Muscle layer of duodenum (tissue), 2 donors: ENCODE measurements around the gene TCTN1.

Experiments used
- H3K27ac ChIP-seq: one replicate; pipeline ENCODE4 v1.7.0; 2013; ENCODE audit warnings: mild to moderate bottlenecking, low read length
- H3K27me3 ChIP-seq: one replicate; pipeline ENCODE4 v1.7.0; 2013; ENCODE audit warnings: low read depth, mild to moderate bottlenecking, control low read depth, low read length
- H3K36me3 ChIP-seq, 2 donors: one replicate each; pipeline ENCODE4 v1.7.0; 2013; ENCODE audit warnings: low read length in 2 of 2, control low read depth in 1 of 2, mild to moderate bottlenecking in 1 of 2; ENCODE audit not compliant: insufficient read depth in 2 of 2, control insufficient read depth in 1 of 2
- H3K4me1 ChIP-seq, 2 donors: one replicate each; pipeline ENCODE4 v1.7.0; 2013; ENCODE audit warnings: low read length in 2 of 2, mild to moderate bottlenecking in 2 of 2, control low read depth in 1 of 2, moderate library complexity in 1 of 2; ENCODE audit not compliant: insufficient read depth in 2 of 2, control insufficient read depth in 1 of 2
- H3K4me3 ChIP-seq, 2 donors: one replicate each; pipeline ENCODE4 v1.7.0; 2013; ENCODE audit warnings: low read length in 2 of 2, low read depth in 1 of 2, mild to moderate bottlenecking in 1 of 2
- H3K9me3 ChIP-seq, 2 donors: one replicate each; pipeline ENCODE4 v1.7.0; 2013; ENCODE audit warnings: low read length in 2 of 2, control low read depth in 1 of 2, mild to moderate bottlenecking in 1 of 2; ENCODE audit not compliant: control insufficient read depth in 1 of 2
- donor health status: healthy.

TCTN1 gene

DNA sequence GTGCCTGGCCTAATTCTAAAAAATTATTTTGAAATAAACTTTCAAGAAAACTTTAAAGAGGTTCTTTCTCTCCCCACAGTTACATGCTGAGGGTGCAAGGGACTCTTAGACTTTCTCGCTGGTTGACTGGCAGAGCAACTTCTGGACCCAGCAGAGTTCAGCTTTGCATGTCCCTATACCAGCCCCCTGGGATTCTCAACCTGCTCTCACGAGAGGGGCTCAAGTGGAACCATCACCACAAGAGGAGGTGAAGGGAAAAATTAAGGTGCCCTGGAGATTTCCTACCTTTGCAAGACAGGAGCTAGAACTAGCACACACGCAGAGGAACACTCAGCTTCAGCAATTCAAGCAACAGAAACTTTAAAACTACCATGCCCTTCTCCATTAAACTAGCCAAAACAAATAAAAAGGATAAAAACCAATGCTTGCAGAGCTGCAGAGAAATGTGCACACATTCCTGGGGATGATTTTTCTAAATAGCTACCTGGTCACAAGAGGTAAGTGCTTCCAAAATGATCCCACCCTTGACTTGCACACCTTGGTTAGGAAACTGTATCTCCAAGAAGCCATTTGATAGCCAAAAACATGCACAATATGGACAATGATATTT lies 72.5 kb downstream of the TCTN1 start:
- Histone ChIP-seq H3K9me3 (no peaks in the 10 kb centered on the region), H3K27ac (no peak overlapping the region), H3K27me3 (no peaks in the 10 kb centered on the region), H3K4me1 (peaks cover 8 to 19% of the 10 kb centered on the region in 2 donors), H3K36me3 (peaks cover 0 to 8% of the 10 kb centered on the region in 2 donors), H3K4me3 (no peak overlapping the region)

DNA sequence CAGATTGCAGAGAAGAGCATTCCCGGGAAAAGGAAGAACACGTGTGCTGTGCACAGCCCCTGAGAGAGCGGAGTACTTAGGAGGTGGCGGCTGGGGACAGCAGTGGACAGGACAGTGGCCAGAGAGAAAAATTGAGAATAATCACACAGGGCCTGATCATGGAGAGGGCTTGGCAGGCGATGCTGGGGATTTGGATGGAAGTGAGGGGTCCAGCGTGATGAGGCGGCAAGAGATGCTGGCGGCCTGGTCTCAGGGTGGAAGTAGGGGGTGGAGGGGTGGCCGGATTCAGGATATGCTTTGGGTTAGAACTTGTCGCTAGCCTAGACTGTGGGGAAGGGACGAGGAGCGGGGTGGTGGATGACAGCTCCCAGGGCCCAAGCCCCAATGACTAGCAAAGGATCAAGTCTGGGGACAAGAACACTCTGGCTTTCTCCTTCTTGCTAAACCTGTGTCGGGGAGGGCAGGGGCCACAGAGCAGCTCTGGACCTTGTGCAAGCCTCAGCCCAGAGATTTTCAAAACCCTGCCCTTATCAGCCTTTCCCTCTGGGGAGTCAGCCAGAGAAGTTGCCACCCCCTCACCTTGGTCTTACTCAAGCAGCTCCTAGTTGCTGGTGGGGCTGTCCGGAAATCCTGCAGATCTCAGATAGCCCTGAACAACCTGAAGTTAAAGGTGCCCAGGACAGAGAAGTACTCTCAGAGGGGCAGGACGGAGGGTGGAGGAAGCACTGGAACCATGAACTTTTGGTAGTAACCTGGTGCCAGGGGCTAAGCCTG lies 73.7 kb downstream of the TCTN1 start:
- H3K36me3 ChIP-seq = peaks cover 0 to 8% of the 10 kb centered on the region in 2 donors
- peaks cover 8 to 19% of the 10 kb centered on the region in 2 donors for H3K4me1 ChIP-seq
- H3K27me3 ChIP-seq = no peaks in the 10 kb centered on the region
- H3K9me3 ChIP-seq = no peaks in the 10 kb centered on the region
- no peak overlapping the region for H3K27ac ChIP-seq
- peak overlapping the region in 1 of 2 donors; percentile 83 for H3K4me3 ChIP-seq

DNA sequence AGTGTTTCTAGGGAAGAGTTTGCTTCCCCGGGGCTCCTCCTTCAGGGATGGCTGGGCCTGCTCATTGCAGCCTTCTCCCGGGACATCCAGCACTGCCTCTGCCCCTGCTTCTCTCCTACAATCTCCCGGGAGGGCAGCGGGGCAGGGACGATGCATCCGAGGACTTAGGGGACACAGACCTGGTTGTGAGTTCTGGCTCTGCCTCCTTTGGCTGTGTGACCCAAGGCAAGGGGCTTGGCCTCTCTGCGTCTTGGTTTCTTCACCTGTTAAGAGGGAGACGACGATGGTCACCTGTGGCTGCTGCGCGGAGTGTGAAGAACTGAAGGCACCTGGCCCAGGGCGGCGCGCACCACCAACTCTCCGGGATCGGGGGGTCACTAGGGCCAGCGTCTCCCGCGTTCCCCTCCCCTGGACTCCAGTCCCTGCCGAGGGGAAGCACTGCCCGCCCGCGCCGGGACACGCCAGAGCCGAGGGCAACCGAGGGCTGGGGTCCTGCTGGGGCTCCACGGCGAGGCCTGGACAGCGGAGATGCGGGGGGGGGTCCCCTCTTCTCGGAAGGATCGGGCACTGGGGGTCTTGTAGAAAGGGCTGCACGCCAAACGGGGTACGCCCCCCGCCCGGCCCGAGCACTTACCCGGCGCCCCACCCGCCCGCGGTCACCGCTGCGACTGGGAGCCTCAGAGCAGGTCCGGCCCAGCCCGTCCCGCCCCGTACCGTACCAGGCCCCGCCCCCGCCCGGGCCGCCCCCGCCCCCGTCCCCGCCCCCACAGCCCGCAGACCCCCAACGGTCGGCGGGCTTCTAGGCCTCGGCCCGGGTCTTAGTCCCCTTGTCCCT lies 74.7 kb downstream of the TCTN1 start, which contains the start of gene HVCN1:
Gene HVCN1 (minus strand): TSS at position 670 of the 835 bp plus-strand sequence. CDS start 5,870 bp downstream, outside the sequence.
- H3K27me3 ChIP-seq = no peaks in the 10 kb centered on the region
- no peaks in the 10 kb centered on the region for H3K9me3 ChIP-seq
- peaks cover 8 to 19% of the 10 kb centered on the region in 2 donors for H3K4me1 ChIP-seq
- no peak within 1 kb of the TSS for H3K27ac ChIP-seq
- peaks cover 0 to 4% of the 10 kb centered on the region in 2 donors for H3K36me3 ChIP-seq
- peak within 1 kb of the TSS; percentile 53 to 83 for H3K4me3 ChIP-seq

DNA sequence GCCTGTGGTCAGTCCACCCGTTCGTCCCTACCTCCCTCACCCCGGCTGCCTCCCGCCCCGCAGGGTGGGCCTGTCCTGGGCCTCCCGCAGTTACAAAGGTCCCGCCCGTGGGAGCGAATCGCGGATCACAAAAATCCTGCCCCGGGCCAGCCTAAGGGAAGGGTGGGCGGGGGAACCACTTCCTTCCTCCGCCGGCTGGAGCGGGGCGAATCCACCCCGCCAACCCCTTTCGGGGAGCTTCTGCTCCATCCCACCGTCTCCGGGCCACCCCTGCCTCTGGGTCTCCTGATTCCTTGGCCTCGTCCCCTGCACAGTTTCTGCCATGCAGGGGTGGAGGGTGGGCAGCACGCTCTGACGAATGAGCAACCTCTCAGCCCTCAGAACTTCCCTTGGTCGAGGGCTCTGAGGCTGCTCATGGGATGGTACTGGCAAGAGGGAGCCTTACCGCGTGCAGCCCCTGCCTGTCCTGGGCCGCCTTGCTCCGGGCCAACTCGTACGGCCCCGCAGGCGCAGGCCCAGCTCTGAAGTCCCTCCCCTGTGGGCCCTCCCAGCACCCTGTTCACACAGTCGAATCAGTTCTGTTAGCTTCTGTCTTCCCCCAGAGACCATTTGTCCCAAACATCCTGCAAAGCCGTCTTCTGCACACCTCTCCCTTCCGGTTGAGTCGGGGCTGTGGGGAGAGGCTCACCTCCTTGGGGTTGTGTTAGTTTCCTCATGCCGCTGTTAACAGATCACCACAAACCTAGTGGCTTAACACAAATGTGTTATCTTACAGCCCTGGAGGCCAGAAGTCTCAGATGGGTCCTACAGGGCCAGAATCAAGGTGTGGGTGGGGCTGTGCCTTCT lies 75.6 kb downstream of the TCTN1 start:
- Histone ChIP-seq H3K27me3 (no peaks in the 10 kb centered on the region), H3K36me3 (peaks cover 0 to 4% of the 10 kb centered on the region in 2 donors), H3K4me3 (peak overlapping the region; percentile 45 to 83), H3K27ac (no peak overlapping the region), H3K9me3 (no peaks in the 10 kb centered on the region), H3K4me1 (peaks cover 8 to 19% of the 10 kb centered on the region in 2 donors)

DNA sequence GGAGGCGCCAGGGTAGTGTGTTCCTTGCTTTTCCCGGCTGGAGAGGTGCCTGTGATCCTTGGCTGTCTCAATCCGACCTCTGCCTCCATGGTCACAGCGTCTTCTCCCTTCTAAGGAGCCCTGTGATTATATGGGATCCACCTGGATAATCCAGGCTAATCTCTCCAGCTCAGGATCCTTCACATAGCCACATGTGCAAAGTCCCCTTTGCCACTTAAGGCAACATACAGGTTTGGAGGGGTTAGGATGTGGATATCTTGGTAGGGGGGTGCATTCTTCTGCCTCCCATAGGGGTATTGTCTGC lies 76.2 kb downstream of the TCTN1 start:
- Histone ChIP-seq H3K36me3 (peaks cover 0 to under 1% of the 10 kb centered on the region in 2 donors), H3K4me1 (peaks cover 8 to 19% of the 10 kb centered on the region in 2 donors), H3K27me3 (no peaks in the 10 kb centered on the region), H3K27ac (no peak overlapping the region), H3K9me3 (no peaks in the 10 kb centered on the region), H3K4me3 (peak overlapping the region in 1 of 2 donors; percentile 83)

DNA sequence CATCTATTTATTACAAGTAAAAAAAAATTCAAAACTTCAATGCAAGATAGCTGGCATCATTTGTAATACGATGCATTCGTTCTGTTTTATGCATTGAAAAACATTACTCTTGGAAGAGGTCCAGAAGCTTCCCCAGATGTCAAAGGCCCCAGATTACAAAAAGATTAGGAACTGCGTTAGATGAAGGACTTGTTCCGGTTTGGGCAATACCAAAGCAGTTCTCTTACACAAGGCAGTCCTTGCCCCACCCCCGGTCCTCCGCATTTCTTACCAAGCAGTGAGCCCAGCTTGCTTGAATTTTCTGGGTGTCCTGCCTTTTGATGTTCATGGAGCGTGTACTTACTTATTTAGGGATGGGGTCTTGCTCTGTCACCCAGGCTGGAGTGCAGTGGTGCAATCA lies 79.8 kb downstream of the TCTN1 start:
- peaks cover 4 to 15% of the 10 kb centered on the region in 2 donors for H3K4me1 ChIP-seq
- peak overlapping the region; percentile 23 for H3K27ac ChIP-seq
- H3K27me3 ChIP-seq = no peaks in the 10 kb centered on the region

DNA sequence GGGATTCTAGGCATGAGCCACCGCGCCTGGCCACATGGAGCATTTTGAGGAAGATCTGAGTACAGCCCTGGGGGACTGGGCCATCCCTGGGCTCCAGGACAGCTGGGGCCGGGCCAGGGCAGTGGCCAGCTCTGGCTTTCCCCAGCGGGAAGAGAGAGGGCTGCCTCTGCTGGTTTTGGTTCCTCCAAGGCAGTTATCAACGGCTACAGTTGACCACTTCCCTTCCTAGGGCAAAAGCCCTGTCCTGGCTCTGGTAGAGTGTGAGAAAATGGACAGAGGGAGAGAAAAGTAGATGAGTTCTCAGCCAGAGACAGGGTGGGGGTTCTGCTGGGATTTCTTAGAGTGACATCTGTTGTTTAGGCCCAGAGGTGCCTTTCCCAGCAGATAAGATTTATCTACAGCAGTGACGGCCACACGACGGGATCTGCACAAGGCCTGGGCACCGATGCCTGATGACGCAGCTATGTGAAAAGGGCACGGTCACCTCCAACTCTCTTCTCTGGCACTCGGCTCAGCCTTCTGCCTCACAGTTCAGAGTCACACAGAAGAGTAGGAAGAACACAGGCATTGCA lies 80.5 kb downstream of the TCTN1 start:
- no peaks in the 10 kb centered on the region for H3K9me3 ChIP-seq
- peaks cover 4 to 19% of the 10 kb centered on the region in 2 donors for H3K4me1 ChIP-seq
- H3K27ac ChIP-seq = peak overlapping the region; percentile 23
- H3K4me3 ChIP-seq = no peak overlapping the region
- H3K27me3 ChIP-seq = no peaks in the 10 kb centered on the region
- no peaks in the 10 kb centered on the region for H3K36me3 ChIP-seq

More for the DNA sequence above, 79.8 kb downstream of the TCTN1 start:
- no peaks in the 10 kb centered on the region for H3K36me3 ChIP-seq
- no peak overlapping the region for H3K4me3 ChIP-seq
- H3K9me3 ChIP-seq = no peaks in the 10 kb centered on the region

DNA sequence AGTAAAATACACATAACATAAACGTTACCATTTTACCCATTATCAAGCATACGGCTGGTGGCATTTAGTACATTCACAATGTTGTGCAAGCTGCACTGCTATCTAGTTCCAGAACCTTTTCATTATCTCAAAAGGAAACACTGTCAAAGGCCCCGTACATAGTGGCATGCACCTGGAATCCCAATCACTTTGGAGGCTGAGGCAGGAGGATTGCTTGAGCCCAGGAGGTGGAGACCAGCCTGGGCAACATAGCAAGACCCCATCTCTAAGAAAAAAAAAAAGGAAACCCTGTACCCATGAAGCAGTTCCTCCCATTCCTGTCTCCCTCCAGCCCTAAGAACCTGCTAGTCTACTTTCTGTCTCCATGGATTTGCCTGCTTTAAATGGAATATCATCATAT lies 82.4 kb downstream of the TCTN1 start:
- Histone ChIP-seq H3K27ac (no peak overlapping the region), H3K27me3 (no peaks in the 10 kb centered on the region), H3K4me3 (no peak overlapping the region), H3K9me3 (no peaks in the 10 kb centered on the region), H3K36me3 (no peaks in the 10 kb centered on the region), H3K4me1 (peaks cover 0 to 15% of the 10 kb centered on the region in 2 donors)

DNA sequence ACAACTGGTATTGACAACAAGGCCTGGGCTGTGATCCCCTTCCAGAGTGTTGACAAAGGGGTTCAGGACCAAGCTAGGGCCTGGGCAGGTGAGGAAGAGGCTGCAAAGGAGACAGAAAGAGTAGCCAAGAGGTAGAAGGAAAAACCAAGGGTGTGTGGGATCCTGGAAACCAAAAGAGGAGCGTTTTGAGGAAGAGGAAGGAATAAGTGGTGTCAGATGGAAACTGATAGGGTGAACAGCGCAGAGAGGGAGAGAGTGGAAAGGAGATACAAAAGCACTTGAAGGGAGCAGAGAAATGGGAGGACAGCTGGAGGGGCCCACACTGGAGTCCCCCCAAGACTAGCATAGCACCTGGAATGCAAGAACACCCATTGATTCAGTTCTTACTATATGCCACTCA lies 83.3 kb downstream of the TCTN1 start:
- Histone ChIP-seq H3K4me3 (no peak overlapping the region), H3K27ac (no peak overlapping the region), H3K9me3 (no peaks in the 10 kb centered on the region), H3K36me3 (no peaks in the 10 kb centered on the region), H3K4me1 (peaks cover 0 to 15% of the 10 kb centered on the region in 2 donors), H3K27me3 (no peaks in the 10 kb centered on the region)

DNA sequence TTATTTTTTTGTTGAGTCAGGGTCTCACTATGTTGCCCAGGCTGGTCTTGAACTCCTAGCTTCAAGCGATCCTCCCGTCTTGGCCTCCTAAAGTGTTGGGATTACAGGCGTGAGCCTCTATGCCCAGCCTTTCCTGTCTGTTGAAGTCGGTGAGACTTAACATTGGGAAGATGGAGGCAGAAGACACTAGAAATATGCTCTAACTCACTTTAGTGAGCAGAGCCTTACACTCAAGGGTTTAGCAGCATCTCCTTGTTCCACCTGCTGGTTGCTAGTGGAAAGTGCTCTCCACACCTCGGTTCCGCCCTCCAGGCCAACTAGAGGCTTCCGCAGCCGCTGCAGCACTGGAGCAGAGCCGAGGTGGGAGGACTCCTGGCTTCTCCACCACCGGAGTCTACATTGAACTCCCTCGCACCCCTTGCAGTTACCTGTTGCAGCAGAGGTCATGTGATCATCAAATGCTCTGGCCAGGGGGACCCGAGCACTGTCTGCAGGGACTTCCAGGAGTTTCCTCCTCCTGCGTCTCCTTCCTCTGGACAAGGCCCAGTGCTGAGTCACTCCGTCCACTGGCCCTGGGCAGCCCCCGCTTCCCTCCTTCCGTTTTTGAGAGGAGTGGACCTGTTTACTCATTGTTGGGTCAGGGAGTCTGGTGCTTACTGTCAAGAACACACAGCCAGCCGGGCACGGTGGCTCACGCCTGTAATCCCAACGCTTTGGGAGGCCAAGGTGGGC lies 84.4 kb downstream of the TCTN1 start:
- Histone ChIP-seq H3K36me3 (no peaks in the 10 kb centered on the region), H3K4me1 (peaks cover 0 to 15% of the 10 kb centered on the region in 2 donors), H3K27ac (no peak overlapping the region), H3K4me3 (peak overlapping the region in 1 of 2 donors; percentile 4), H3K27me3 (no peaks in the 10 kb centered on the region), H3K9me3 (no peaks in the 10 kb centered on the region)
